GM19452 (cell line): ENCODE measurements around the gene MED22.

Experiments
- ATAC-seq: cut with Tn5 transposase; IDR thresholded peaks from one replicate; pipeline ENCODE4 v1.9.1; 2021; ENCODE audit not compliant: unreplicated experiment

The MED22 gene

GRCh38 chr9:133356391-133357091, 8.6 kb upstream of the MED22 start, which contains the start of the genes SURF1 and SURF2:
TSS of gene SURF1 (minus strand) at chr9:133356487. CDS start at chr9:133356453, 34 bp downstream.
TSS of gene SURF2 (plus strand) at chr9:133356550. CDS start at chr9:133356593, 43 bp downstream.
- peak; percentile 70 for ATAC-seq

DNA sequence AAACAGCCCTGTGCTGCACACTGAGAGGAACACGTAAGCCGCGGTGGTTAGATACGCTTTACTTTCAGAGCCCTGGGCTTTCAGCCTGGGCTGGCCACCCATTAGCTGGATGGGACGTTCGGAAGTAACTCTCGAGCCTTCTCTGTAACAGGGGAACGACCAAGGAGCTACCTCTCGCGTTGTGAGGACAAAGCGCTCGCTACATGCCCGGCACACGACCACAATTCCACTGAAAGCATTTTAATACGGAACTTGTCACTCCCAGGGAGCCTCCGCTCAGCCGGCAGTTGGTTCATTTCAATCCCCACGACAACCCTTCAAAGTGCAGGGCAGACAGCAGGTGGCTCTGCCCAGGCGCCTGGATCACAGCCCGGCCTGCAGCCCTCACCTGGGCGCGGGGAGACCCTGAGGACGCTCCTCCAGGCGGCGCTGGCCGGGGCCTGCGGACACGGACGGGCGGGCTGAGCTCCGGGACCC, 8.0 kb upstream of the MED22 start:
- peak; percentile 31 for ATAC-seq

DNA sequence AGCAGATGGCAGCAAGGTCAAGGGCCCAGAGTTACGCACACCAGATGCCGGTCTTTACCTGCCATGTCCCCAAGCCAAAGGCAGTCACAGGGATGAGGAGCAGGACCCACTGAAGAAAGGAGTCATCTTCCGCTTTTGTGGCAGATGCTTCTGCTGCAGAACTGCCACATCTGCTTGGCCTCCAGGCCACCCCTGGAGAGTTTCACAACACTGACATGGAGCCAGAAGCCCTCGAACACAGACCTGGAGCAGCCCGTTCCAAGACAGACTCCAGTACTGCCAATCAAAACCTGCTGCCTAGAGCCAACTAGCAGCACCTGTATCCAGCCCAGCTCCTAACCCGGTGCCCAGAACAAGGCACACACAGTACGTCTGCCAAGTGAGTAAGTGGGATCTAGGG, 6.8 kb upstream of the MED22 start:
- ATAC-seq, result no peak

DNA sequence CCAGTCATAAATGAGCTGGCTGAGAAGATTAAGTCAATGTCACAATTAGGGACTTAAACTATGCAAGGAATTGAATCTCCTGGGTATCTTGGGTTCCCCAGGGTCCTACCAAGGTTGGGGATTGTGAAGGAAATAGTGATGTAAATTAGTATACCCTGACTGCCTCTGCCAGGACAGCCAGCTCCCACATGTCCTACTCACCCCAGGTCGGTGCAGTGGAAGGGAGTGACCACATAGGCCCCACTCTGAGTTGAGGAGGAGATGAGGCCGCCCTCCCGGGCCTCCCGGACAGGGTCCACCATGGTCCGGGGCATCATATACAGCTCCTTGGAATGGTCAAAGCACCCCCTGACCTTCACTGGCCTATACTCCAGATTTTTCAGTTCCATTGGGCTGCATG, 5.6 kb upstream of the MED22 start:
- ATAC-seq, result no peak

- ATAC-seq, result no peak
Measured at GRCh38 chr9:133352635-133353340, 4.9 kb upstream of the MED22 start.

DNA sequence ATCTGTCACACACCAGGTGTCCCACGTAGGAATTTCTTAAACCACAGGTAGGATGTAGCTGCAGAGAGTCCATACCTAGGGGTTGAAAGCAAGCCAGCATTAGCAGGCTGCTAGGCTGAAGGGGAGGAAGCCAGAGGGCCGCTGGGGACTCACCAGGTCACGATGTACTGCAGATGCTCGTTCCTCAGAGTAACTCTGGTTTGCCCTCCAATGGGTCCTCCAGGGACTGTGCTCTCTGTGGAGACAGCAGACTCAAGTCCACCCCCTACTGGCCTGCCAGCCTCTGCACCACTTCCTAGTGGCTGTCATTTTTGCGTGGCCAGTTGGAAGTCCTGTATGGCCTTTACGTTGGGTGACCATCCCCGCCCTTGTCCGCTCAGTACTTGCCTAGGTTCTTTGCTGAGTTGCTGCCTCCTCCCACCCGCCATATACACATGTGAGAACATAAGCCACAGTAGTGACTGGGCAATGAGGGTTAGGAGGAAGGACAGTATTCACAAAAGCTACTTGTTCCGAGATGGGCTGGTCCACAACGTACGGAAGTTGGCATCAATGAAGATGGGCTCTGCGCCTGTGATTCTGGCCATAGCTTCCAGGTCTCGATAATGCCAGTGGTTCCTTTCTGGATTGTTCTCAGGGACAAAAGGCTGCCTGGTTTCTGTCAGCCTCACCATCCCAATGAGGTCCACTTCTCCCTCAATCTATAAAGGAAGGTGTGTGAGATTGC, 4.1 kb upstream of the MED22 start:
- no peak for ATAC-seq

DNA sequence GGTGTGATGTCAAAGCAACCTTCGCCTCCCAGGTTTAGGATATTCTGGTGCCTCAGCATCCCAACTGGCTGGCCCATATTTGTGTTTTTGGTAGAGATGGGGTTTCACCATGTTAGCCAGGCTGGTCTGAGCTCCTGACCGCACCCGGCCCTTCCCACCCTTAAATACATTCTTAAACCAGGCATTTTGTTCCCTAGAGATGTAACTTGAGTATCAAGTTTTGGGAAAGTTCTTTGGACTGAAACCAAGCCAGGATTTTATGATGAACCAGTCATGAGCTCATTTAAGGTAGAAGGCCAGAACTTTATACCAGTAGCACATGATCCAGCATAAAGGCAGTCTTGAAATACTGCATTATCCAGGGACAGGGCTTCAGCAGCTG, 3.6 kb upstream of the MED22 start:
- ATAC-seq, result no peak

DNA sequence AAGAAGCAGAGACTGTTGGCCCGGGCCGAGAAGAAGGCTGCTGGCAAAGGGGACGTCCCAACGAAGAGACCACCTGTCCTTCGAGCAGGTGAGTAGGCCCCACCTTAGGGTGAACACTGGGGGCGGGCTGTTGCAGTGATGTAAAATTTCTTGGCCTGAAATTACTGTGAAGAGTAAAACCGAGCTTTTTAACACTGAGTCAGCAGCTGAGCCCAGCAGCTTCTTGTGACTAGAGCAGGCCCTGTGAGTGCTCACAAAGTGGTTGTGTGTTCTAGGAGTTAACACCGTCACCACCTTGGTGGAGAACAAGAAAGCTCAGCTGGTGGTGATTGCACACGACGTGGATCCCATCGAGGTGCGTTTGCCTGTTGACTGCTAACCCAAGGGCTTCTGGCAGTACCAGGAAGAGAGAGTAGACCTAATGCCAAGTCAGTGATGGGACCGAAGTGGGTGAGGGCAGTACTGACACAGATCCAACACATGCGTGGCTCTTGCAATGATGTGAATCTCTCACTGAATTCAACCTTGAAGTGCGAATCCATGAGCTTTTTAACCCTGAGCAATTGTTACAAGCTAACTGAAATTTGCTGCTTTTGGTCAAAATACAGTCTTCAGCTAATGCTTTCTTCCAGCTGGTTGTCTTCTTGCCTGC, 2.2 kb upstream of the MED22 start:
- no peak for ATAC-seq

- no peak for ATAC-seq
Measured at GRCh38 chr9:133348718-133349573, 1.0 kb upstream of the MED22 start.

DNA sequence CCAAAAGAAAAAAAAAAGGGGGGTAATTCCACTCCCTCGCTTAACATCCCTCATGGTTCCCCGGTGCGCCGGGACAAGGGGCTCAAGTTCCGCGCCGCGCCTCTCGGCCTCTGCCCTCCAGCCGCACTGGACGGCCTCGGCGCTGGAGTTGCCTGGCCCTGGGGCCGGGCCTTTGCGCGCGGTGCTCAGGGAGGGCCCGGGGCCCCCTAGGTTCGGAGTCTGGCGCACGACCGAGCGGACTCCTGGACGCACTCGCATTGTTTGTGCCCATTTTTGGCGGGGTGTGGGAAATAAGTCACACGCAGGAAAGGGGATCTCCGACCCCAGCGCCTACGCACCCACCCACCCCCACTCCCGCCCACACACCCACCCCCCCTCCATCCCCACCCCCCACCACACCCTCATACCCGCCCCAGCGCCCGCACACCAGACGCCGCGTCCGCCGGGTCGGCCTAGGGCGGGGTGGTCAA, 381 bp downstream of the MED22 start:
- peak; percentile 31 for ATAC-seq

- no peak for ATAC-seq
Measured at GRCh38 chr9:133346021-133346785, 1.7 kb downstream of the MED22 start.

- ATAC-seq, result no peak
Measured at GRCh38 chr9:133345596-133345995, 2.3 kb downstream of the MED22 start.

- no peak for ATAC-seq
Measured at GRCh38 chr9:133344979-133345378, 3.0 kb downstream of the MED22 start.

- no peak for ATAC-seq
Measured at GRCh38 chr9:133344071-133344470, 3.9 kb downstream of the MED22 start.

DNA sequence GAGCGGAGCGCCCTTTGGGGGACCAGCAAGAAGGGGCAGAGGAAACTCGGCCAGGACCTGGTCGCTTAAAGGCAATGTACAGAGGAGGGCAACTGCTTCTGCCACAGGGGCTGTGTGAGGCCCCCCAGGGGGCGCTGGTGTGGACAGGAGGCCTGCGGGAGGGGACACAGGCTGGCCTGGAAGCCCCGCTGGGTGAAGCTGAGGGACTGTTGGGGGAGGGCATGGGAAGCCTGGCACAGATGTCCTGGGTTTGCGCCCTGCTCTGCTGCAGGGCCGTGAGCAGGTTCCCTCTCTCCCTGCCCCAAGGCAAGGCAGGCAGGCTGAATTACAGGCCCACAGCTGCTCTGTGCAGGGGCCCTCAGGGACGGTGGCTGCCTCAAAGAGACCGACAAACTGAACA, 5.4 kb downstream of the MED22 start:
- no peak for ATAC-seq

DNA sequence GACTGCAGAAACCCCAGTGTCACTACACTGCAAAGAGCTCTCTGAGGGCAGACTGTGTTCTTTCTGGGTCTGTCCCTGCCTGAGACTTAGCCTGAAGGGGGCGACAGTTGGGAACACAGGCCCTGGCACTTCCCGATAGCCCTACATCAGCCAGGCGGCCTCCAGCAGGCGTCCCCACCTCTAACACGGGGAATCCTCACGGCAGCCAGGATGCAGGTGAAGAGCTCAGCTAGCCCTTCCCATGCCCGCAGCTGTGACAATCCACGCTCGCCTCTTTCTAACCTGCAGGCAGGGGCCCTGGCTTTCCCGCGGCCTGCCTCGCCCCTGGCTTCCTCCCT, 5.9 kb downstream of the MED22 start:
- no peak for ATAC-seq

DNA sequence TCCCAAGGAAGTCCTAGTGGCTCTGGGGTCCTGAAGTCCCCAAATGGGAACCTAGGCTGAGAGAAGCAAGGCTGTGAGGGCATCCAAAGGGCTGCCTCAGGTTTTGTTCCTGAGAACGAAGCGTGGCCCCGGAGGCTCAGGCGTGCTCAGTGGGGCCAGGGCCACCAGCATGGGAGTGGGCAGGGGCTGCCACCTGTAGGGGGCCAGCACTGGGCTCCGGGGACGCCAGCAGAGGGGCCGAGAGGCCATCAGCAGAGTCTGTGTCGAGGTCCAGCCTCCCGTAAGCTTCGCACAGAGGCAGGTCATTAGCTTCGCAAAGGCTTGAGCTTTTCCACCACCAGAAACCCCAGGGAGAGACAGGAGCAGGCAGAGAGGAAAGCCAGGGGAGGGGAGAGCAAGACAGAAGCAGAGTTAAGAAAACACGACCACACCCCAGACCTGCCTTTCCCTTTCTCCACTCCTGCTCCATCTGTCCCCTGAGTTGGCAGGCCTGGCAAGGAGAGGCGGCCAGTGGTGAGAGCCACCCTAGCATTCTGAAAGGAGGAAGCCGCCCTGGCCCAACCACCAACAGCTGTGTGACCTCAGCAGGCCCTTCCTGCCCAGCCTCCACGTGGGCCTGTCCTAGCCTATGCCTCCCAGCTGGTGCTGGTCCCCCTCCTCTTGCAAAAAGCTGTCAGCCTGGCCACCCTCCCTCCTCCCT, 6.4 kb downstream of the MED22 start:
- no peak for ATAC-seq

DNA sequence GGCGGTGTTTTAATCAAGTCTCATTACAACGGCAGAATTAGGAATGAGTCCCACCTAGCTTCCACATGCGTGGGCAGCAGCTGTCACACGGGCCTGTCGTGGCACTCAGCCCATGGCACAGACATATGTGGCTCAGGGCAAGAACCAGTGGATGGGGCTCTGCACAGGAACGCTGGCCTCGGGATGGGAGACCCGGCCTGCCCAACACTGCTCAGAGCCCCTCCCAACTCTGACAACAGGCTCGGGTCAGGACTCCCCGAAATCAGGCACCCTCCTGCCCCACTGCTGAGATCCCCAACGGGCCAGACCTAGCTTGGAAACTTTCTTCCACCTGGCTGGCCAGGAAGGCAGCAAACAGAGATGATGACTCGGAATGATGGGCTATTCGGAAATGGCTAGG, 7.0 kb downstream of the MED22 start:
- ATAC-seq, result no peak

DNA sequence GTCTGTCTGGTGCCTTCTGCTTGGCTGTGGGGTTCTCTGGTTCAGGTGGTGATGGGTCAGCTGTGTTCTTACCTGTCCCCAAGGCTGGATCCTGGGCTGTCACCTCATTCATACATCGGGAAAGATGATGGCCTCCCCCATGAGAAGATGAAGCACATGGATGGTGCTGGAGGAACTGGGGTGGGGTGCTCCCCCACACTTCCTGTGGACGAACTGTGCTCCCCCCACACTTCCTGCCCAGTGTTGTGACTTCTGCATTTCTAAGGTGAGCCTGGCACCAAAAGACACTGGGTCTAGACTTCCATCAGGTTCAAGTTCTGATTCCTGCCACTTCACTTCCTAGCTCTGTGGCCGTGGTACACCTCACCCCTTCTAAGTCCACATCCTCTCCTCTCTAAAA, 7.7 kb downstream of the MED22 start:
- no peak for ATAC-seq
